OCI-LY7 (cell line): ENCODE data around the gene SRC.

Experiments used
- EZH2phosphoT487 ChIP-seq: fragments of 200-600 bp; sonication (generic); IDR thresholded peaks from 2 replicates; pipeline ENCODE4 v1.6.1; 2018; ENCODE audit warnings: low read depth, borderline replicate concordance, mild to moderate bottlenecking, mixed run types, antibody characterized with exemption, low read length, moderate library complexity, mixed read lengths
- TF ChIP-seq, protein P1 (sequence below): fragments of 200-600 bp; sonication (generic); conservative IDR thresholded peaks from 2 replicates; pipeline ENCODE4 v1.5.1; 2014; ENCODE audit warnings: mild to moderate bottlenecking, antibody characterized with exemption, low read length, moderate library complexity, mixed read lengths

- TF ChIP-seq, protein P1, sequence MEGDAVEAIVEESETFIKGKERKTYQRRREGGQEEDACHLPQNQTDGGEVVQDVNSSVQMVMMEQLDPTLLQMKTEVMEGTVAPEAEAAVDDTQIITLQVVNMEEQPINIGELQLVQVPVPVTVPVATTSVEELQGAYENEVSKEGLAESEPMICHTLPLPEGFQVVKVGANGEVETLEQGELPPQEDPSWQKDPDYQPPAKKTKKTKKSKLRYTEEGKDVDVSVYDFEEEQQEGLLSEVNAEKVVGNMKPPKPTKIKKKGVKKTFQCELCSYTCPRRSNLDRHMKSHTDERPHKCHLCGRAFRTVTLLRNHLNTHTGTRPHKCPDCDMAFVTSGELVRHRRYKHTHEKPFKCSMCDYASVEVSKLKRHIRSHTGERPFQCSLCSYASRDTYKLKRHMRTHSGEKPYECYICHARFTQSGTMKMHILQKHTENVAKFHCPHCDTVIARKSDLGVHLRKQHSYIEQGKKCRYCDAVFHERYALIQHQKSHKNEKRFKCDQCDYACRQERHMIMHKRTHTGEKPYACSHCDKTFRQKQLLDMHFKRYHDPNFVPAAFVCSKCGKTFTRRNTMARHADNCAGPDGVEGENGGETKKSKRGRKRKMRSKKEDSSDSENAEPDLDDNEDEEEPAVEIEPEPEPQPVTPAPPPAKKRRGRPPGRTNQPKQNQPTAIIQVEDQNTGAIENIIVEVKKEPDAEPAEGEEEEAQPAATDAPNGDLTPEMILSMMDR = no peak
- TF ChIP-seq EZH2phosphoT487 = no peak
Measured at GRCh38 chr20:37346535-37347346, 801 bp downstream of the SRC start.
